ENCODE measurements around the gene ADAMTSL5. TPM values are rescaled to one million over a fixed set of nuclear protein-coding genes. Genes with fewer than 3 reads are reported as not detected.

The ADAMTSL5 gene
- total RNA-seq, 1 experiment from 2014 or later = 9.6 TPM

DNA sequence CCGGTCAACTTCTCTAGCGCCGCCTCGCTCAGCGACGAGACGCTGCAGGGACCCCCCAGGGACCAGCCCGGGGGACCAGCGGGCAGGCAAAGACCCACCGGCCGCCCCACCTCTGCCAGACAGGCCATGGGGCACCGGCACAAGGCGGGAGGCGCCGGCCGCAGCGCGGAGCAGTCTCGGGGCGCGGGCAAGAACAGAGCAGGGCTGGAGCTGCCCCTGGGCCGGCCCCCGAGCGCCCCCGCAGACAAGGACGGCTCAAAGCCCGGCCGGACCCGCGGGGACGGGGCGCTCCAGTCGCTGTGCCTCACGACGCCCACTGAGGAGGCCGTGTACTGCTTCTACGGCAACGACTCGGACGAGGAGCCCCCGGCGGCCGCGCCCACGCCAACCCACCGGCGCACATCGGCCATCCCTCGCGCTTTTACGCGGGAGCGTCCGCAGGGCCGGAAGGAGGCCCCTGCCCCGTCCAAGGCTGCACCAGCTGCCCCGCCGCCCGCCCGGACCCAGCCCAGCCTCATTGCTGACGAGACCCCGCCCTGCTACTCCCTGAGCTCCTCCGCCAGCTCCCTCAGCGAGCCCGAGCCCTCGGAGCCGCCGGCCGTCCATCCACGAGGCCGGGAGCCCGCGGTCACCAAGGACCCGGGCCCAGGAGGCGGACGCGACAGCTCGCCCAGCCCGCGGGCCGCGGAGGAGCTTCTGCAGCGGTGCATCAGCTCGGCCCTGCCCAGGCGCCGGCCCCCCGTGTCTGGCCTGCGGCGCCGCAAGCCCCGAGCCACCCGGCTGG is 45.1 kb downstream of the ADAMTSL5 start:
- Mint-ChIP-seq H3K27ac (ENCODE audit: unreplicated experiment) (no peak overlapping the region), H3K27me3 (ENCODE audit: unreplicated experiment) (no peaks in the 10 kb centered on the region), H3K4me3 (ENCODE audit: low read depth, unreplicated experiment) (no peak overlapping the region), H3K4me1 (ENCODE audit: low read depth, unreplicated experiment) (no peaks in the 10 kb centered on the region), H3K9me3 (ENCODE audit: low read depth, unreplicated experiment) (no peaks in the 10 kb centered on the region), H3K36me3 (ENCODE audit: insufficient read depth, unreplicated experiment) (peaks cover 8% of the 10 kb centered on the region)
- intact Hi-C loops (cut with micrococcal nuclease; ENCODE audit: unreplicated experiment) = no loop called here
- BruUV-seq (replicated peaks) = no TSS peak
- CTCF ChIA-PET = no interaction called here
- DNase-seq = no peak
- TF ChIP-seq, protein P1, sequence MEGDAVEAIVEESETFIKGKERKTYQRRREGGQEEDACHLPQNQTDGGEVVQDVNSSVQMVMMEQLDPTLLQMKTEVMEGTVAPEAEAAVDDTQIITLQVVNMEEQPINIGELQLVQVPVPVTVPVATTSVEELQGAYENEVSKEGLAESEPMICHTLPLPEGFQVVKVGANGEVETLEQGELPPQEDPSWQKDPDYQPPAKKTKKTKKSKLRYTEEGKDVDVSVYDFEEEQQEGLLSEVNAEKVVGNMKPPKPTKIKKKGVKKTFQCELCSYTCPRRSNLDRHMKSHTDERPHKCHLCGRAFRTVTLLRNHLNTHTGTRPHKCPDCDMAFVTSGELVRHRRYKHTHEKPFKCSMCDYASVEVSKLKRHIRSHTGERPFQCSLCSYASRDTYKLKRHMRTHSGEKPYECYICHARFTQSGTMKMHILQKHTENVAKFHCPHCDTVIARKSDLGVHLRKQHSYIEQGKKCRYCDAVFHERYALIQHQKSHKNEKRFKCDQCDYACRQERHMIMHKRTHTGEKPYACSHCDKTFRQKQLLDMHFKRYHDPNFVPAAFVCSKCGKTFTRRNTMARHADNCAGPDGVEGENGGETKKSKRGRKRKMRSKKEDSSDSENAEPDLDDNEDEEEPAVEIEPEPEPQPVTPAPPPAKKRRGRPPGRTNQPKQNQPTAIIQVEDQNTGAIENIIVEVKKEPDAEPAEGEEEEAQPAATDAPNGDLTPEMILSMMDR (IDR thresholded peaks at IDR 0.05; ENCODE audit: unreplicated experiment) = no peak

DNA sequence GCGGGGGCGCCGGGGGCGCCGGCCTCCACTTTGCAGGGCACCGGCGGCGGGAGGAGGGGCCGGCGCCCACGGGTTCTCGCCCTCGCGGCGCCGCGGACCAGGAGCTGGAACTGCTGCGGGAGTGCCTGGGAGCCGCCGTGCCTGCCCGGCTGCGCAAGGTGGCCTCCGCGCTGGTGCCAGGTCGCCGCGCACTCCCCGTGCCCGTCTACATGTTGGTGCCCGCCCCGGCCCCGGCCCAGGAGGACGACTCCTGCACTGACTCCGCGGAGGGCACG is 45.7 kb downstream of the ADAMTSL5 start:
- Mint-ChIP-seq H3K36me3 (ENCODE audit: insufficient read depth, unreplicated experiment) (peaks cover 8% of the 10 kb centered on the region), H3K4me1 (ENCODE audit: low read depth, unreplicated experiment) (no peaks in the 10 kb centered on the region), H3K9me3 (ENCODE audit: low read depth, unreplicated experiment) (no peaks in the 10 kb centered on the region), H3K27ac (ENCODE audit: unreplicated experiment) (no peak overlapping the region), H3K27me3 (ENCODE audit: unreplicated experiment) (no peaks in the 10 kb centered on the region), H3K4me3 (ENCODE audit: low read depth, unreplicated experiment) (no peak overlapping the region)
- BruUV-seq (replicated peaks) = no TSS peak
- no peak for DNase-seq
- TF ChIP-seq, protein P1 (IDR thresholded peaks at IDR 0.05; ENCODE audit: unreplicated experiment) = no peak
- intact Hi-C loops (cut with micrococcal nuclease; ENCODE audit: unreplicated experiment) = no loop called here
- CTCF ChIA-PET = interaction anchor here (1.1 kb wide), 1 partner anchor 14 kb away, joined by 3 read pairs; no protein-coding TSS in a partner anchor

DNA sequence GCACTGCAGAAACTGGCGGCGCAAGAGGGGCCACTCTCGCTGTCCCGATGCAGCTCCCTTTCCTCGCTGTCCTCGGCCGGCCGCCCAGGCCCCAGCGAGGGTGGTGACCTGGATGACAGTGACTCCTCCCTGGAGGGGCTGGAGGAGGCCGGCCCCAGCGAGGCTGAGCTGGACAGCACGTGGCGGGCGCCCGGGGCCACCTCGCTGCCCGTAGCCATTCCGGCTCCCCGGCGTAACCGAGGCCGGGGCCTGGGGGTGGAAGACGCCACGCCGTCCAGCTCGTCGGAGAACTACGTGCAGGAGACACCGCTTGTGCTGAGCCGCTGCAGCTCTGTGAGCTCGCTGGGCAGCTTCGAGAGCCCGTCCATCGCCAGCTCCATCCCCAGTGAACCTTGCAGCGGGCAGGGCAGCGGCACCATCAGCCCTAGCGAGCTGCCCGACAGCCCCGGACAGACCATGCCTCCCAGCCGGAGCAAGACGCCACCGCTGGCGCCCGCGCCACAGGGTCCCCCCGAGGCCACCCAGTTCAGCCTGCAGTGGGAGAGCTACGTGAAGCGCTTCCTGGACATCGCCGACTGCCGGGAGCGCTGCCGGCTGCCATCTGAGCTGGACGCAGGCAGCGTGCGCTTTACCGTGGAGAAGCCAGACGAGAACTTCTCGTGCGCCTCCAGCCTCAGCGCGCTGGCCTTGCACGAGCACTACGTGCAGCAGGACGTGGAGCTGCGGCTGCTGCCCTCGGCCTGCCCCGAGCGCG is 46.2 kb downstream of the ADAMTSL5 start:
- intact Hi-C loops (cut with micrococcal nuclease; ENCODE audit: unreplicated experiment) = no loop called here

DNA sequence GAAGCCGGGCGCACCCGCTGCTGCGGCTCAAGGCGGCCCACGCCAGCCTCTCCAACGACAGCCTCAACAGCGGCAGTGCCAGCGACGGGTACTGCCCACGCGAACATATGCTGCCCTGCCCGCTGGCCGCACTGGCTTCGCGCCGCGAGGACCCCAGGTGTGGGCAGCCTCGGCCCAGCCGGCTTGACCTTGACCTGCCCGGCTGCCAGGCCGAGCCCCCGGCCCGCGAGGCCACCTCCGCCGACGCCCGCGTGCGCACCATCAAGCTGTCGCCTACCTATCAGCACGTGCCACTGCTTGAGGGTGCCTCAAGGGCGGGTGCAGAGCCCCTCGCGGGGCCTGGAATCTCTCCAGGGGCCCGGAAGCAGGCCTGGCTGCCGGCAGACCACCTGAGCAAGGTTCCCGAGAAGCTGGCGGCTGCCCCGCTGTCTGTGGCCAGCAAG is 46.8 kb downstream of the ADAMTSL5 start:
- CTCF ChIA-PET = interaction anchor here (0.5 to 1.1 kb wide), 3 partner anchors 13 to 197 kb away, joined by 3 to 6 read pairs (median 3); no protein-coding TSS in a partner anchor
- Mint-ChIP-seq H3K36me3 (ENCODE audit: insufficient read depth, unreplicated experiment) (peaks cover 8% of the 10 kb centered on the region), H3K4me1 (ENCODE audit: low read depth, unreplicated experiment) (no peaks in the 10 kb centered on the region), H3K9me3 (ENCODE audit: low read depth, unreplicated experiment) (no peaks in the 10 kb centered on the region), H3K4me3 (ENCODE audit: low read depth, unreplicated experiment) (no peak overlapping the region), H3K27ac (ENCODE audit: unreplicated experiment) (no peak overlapping the region), H3K27me3 (ENCODE audit: unreplicated experiment) (no peaks in the 10 kb centered on the region)
- TF ChIP-seq, protein P1 (IDR thresholded peaks at IDR 0.05; ENCODE audit: unreplicated experiment) = no peak
- no peak for DNase-seq
- no TSS peak for BruUV-seq (replicated peaks)
- intact Hi-C loops (cut with micrococcal nuclease; ENCODE audit: unreplicated experiment) = no loop called here

More for the DNA sequence above, 46.2 kb downstream of the ADAMTSL5 start:
- Mint-ChIP-seq H3K27ac (ENCODE audit: unreplicated experiment) (no peak overlapping the region), H3K27me3 (ENCODE audit: unreplicated experiment) (no peaks in the 10 kb centered on the region), H3K4me1 (ENCODE audit: low read depth, unreplicated experiment) (no peaks in the 10 kb centered on the region), H3K4me3 (ENCODE audit: low read depth, unreplicated experiment) (no peak overlapping the region), H3K9me3 (ENCODE audit: low read depth, unreplicated experiment) (no peaks in the 10 kb centered on the region), H3K36me3 (ENCODE audit: insufficient read depth, unreplicated experiment) (peaks cover 8% of the 10 kb centered on the region)
- CTCF ChIA-PET = interaction anchor here (0.5 to 1.1 kb wide), 3 partner anchors 14 to 196 kb away, joined by 3 to 6 read pairs (median 3); no protein-coding TSS in a partner anchor
- TF ChIP-seq, protein P1 (IDR thresholded peaks at IDR 0.05; ENCODE audit: unreplicated experiment) = no peak
- BruUV-seq (replicated peaks) = no TSS peak
- DNase-seq = no peak
